ENCODE results near the gene TRIM52.
"Not testable (repeated sequence)": the region's sequence is repeated elsewhere in the genome, so short reads cannot be mapped to it uniquely, and the experiment has no call there.

TRIM52 gene

GRCh38 chr5:181260720-181261319 is at the start of gene TRIM52:
TRIM52 (minus strand) TSS chr5:181261143; CDS start chr5:181260813, 330 bp downstream.
- peak; percentile 93 for DNase-seq

GRCh38 chr5:181287331-181287730 is 26.4 kb upstream of the TRIM52 start:
- not testable (repeated sequence) for DNase-seq

GRCh38 chr5:181285962-181286705 is 25.2 kb upstream of the TRIM52 start:
- DNase-seq, result not testable (repeated sequence)

GRCh38 chr5:181283841-181284755 is 23.2 kb upstream of the TRIM52 start:
- not testable (repeated sequence) for DNase-seq

- DNase-seq, result no peak
Measured at GRCh38 chr5:181283347-181283746, 22.4 kb upstream of the TRIM52 start.

GRCh38 chr5:181282874-181283273 is 21.9 kb upstream of the TRIM52 start:
- DNase-seq, result no peak

GRCh38 chr5:181282415-181282814 is 21.5 kb upstream of the TRIM52 start:
- not testable (repeated sequence) for DNase-seq

- no peak for DNase-seq
Measured at GRCh38 chr5:181281984-181282316, 21.0 kb upstream of the TRIM52 start.

- DNase-seq, result no peak
Measured at GRCh38 chr5:181281077-181281983, 20.4 kb upstream of the TRIM52 start.

GRCh38 chr5:181280251-181280762 is 19.4 kb upstream of the TRIM52 start:
- DNase-seq, result no peak

- DNase-seq, result not testable (repeated sequence)
Measured at GRCh38 chr5:181273433-181273744, 12.4 kb upstream of the TRIM52 start.

- no peak for DNase-seq
Measured at GRCh38 chr5:181271081-181271480, 10.1 kb upstream of the TRIM52 start.

- DNase-seq, result not testable (repeated sequence)
Measured at GRCh38 chr5:181267907-181268306, 7.0 kb upstream of the TRIM52 start.

GRCh38 chr5:181267291-181267904 is 6.5 kb upstream of the TRIM52 start:
- not testable (repeated sequence) for DNase-seq

- DNase-seq, result no peak
Measured at GRCh38 chr5:181265092-181265671, 4.2 kb upstream of the TRIM52 start.

- DNase-seq, result no peak
Measured at GRCh38 chr5:181263633-181264032, 2.7 kb upstream of the TRIM52 start.

- peak; percentile 82 for DNase-seq
Measured at GRCh38 chr5:181261320-181262049, 542 bp upstream of the TRIM52 start.

- DNase-seq, result no peak
Measured at GRCh38 chr5:181259974-181260719, 796 bp downstream of the TRIM52 start.

- DNase-seq, result no peak
Measured at GRCh38 chr5:181259283-181259682, 1.7 kb downstream of the TRIM52 start.

- DNase-seq, result no peak
Measured at GRCh38 chr5:181258576-181258975, 2.4 kb downstream of the TRIM52 start.

Data from CD4-positive, alpha-beta T cell treated with Interleukin-10 for 1 hour (primary cell).